ENCODE measurements around the gene SLC51B.
A peak's percentile ranks its signal among the peaks of the same experiment; 100 is the strongest.
"Not testable (repeated sequence)": the region's sequence is repeated elsewhere in the genome, so short reads cannot be mapped to it uniquely, and the experiment has no call there.

The SLC51B gene

DNA sequence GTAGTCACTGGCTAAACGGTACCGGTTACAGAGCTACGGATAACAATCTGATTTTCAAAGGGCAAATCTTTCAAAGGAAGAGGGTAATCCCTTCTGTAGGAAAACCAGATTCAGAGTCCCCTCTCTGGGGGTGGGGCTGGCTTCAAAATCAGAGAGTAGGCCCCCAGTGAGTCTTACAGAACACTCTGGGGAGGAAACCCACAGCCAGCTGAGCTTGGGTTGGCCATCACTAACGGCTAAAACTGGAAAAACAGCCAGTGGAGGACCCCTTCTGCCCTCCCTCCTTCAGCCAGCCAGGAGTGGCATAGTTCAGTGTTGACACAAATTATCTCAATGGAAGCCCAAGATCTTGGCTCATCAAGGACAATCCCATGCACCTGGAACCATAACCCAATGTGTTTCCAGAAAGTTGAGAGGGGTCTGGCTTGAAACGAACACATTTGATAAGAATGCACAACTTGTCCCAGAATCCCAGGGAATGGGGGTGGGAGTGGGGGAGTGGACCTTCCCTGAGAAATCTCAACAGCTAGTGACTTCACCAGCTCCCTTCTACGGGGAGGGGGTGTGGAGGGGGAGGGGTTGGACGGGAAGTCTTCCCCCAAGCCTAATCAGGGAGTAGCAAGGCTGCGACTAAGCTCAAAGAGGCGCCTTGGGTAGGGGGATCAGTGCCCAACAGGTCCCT lies 21.6 kb downstream of the SLC51B start:
- no peak for DNase-seq (ENCODE audit: low read depth)

DNA sequence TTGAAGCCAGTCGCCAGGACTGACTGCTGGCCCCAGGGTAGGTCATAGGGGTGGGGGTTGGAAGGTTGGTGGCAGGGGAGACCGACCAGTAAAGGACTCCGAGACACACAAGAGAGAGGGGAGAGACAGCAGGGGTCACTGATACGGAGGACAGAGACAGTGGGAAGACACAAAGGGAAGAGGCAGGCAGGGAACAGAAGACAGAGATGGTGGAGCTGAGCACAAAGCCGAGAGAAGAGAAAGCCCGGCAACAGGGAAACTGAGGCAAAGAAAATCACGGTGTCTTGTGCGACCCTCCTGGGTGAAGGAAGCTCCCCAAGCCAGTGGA lies 22.1 kb downstream of the SLC51B start:
- DNase-seq (ENCODE audit: low read depth), result no peak

DNA sequence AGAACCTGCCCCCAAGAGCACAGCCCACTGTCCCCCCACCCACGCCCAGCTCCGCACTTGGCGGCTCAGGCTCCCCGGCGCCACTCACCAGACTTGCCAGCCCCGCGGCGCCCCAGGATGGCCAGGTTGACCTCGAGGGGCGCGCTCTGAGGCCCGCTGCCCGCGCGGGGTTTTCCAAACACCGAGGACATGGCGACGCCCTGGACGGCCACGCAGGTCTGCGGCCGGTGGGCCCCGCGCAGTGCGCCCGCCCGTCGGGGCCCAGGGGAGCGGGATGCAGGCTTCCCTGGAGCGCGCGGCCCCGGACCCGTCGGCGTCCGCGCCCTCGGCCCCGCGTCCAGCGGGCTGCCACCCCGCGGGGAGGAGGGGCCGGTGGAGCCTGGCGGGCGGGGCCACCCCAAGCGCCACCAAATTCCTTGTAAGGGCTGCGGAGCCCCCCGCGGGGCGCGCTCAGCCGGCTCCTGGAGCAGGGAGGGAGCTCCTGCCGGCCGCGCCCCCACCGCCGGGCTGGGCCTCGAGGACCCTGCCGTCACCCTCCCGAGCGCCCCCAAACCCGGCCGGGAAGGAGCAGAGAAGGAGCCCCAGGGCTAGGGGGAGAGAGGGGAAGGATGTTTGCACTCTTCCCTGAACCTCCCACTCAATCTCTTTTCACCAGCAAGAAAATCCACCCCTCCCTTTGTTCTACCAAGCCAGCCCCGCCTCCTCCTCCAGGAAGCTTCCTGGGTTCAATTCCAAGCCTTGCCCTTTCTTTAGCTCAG lies 22.6 kb downstream of the SLC51B start, which contains the start of gene RASL12:
Gene RASL12 (minus strand): TSS at position 347 of the 758 bp plus-strand sequence. CDS start 156 bp downstream, at position 191.
- DNase-seq (ENCODE audit: low read depth), result no peak

DNA sequence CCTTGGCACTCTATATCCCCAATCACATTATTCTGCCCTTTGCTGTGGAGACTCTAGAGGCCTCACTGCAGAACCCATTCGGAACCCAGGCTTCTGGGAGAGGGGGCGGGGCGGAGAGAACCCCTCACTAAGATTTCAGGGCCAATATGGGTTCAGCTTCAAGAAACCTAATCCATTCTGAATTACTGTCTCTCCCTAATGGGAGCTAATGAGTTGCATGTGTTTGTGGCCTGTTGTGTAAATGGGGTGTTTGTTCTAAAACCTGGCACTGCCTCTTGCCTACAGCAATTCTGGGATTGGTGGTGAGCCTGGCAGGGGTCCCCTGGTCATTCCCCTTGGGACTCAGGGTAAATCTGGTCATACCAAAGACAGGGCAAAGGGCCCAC lies 23.2 kb downstream of the SLC51B start:
- DNase-seq (ENCODE audit: low read depth), result no peak

DNA sequence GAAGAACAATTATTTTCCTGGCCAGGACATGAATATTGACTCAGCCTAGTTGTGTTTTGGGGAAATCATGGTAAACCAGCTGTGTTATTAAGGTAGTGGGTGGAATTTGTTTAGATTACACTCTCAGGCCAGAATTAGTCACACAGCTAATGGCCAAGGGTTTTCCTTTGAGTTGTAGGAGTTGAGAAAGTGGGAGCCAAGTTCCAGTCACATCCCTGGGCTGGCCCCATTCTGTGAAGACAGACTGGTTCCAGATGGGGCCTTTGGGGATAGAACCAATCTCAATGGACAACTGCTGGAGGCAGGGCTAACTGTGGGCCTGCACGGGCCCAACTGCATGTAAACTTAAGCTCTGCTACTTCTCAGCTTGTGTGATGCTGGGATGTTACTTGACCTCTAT lies 24.0 kb downstream of the SLC51B start:
- DNase-seq (ENCODE audit: low read depth), result peak; percentile 76

DNA sequence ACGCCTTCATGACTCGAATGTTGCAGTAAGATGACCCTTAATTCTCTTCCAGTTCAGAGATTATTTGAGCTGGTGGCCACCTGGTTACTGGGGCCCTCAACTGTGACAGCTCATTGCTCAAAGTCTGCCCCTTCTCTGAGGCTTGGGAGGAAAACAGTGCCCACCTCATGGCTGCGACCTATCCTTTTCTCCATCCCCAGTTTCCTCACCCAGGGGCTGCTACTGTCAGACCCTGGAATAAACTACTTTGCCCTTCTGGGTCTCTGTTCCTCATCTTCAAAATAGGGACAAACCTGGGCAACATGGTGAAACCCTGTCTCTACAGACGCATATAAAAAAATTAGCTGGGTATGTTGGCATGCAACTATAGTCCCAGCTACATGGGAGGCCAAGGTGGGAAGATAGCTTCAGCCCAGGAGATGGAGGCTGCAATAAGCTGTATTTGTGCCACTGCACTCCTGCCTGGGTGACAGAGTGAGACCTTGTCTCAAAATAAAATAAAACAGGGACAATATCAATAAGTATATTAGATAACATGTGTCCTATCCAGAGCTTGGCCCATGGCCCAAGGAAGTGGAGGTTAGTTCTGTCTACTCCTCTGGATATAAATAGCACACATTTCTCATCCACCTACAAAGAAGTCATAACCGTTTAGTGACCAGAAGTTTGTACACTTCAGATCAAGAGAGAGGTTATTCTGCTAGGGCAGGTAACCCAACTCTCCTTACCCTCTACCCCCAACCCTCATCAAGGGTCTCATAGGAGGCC lies 24.8 kb downstream of the SLC51B start:
- DNase-seq (ENCODE audit: low read depth), result no peak

DNA sequence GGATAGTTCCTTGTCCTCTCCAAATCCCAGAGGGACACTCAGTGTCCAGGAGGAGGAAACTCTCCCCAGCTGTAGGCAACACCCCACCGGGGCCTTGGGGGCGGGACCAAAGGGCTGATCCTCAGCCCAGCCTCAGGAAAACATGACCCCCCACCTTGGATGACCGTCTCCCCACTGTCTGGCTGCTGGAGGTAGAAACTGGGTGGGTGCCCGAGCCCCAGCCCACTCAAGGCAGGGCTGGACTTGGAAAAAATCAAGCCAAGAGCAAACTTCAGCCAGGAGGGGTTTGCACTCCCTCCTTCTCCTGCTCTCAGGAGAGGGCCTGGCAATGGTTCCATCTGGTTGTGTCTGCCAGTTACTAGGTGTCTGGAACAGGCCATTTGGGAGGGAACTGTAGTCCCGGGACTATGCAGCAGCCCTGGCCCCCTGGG lies 26.2 kb downstream of the SLC51B start:
- DNase-seq (ENCODE audit: low read depth), result no peak

DNA sequence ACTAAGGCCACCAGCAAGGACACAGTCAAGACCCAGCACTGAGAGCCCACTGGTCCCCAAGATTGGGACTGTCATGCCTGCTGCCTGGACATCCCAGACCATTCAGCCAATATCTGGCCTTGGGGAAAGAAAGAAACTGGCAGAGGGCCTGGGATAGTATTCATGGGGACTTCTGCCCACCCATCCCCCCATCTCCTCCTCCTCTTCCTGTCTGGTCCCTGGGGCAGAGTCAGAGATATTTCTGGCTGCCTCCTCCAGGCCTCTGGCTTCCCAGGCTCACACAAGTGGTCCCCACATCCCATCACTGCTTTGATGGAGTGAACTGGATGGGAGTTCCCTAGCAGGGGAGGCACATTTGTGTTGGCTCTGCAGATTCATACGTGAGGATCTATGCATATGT lies 26.8 kb downstream of the SLC51B start:
- DNase-seq (ENCODE audit: low read depth), result no peak

DNA sequence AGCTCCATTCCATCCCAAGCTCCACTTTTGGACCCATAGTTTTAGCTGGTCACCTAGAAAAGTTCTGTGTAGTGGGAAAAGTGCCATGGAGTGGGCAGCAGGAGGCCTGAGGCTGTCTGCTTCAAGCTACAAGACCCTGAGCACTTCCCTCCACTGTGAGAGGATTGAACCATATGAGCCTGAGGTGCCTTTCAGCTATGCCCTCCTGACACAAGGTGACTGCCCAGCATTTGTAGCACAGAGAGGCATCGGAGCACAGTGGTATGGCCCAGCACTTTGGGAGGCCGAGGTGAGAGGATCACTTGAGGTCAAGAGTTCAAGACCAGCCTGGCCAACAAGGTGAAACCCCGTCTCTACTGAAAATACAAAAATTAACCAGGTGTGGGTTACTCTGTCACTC lies 27.4 kb downstream of the SLC51B start:
- no peak for DNase-seq (ENCODE audit: low read depth)

DNA sequence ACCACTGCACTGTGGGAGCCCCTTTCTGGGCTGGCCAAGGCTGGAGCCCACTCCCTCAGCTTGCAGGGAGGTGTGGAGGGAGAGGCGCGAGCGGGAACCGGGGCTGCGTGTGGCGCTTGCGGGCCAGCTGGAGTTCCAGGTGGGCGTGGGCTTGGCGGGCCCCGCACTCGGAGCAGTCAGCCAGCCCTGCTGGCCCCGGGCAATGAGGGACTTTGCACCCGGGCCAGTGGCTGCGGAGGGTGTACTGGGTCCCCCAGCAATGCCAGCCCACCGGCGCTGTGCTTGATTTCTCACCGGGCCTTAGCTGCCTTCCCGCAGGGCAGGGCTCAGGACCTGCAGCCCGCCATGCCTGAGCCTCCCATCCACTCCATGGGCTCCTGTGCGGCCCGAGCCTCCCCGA lies 29.8 kb downstream of the SLC51B start:
- DNase-seq (ENCODE audit: low read depth), result not testable (repeated sequence)

DNA sequence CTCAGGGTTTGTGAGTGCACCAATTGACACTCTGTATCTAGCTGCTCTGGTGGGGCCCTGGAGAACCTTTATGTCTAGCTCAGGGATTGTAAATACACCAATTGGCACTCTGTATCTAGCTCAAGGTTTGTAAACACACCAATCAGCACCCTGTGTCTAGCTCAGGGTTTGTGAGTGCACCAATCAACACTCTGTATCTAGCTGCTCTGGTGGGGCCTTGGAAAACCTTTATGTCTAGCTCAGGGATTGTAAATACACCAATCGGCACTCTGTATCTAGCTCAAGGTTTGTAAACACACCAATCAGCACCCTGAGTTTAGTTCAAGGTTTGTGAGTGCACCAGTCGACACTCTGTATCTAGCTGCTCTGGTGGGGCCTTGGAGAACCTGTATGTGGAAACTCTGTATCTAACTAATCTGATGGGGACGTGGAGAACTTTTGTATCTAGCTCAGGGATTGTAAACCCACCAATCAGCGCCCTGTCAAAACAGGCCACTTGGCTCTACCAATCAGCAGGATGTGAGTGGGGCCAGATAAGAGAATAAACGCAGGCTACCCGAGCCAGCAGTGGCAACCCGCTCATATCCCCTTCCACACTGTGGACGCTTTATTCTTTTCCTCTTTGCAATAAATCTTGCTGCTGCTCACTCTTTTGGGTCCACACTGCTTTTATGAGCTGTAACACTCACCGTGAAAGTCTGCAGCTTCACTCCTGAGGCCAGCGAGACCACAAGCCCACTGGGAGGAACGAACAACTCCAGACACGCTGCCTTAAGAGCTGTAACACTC lies 30.6 kb downstream of the SLC51B start:
- not testable (repeated sequence) for DNase-seq (ENCODE audit: low read depth)

DNA sequence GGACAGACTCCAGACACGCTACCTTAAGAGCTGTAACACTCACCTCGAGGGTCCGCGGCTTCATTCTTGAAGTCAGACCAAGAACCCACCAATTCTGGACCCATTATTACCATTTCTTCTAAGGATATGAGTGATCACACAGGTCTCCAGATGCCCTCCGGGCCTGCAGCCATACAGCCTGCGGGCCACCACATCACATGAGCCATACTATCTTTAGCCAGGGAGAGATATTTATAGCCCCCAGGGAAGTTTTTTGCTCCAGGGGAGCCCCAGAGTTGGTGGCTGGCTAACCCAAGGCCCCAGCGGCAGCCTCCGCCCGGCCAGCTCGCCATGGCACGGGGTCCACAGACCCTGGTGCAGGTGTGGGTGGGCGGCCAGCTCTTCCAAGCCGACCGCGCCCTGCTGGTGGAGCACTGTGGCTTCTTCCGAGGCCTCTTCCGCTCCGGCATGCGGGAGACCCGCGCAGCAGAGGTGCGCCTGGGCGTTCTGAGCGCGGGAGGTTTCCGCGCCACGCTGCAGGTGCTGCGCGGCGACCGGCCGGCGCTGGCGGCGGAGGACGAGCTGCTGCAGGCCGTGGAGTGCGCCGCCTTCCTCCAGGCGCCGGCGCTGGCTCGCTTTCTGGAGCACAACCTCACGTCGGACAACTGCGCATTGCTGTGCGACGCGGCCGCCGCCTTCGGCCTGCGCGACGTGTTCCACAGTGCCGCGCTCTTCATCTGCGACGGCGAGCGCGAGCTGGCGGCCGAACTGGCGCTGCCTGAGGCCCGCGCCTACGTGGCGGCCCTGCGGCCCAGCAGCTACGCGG lies 31.5 kb downstream of the SLC51B start, which contains the start of gene KBTBD13:
Gene KBTBD13 (plus strand): TSS at position 261 of the 805 bp plus-strand sequence. CDS start 70 bp downstream, at position 331.
- DNase-seq (ENCODE audit: low read depth), result no peak

DNA sequence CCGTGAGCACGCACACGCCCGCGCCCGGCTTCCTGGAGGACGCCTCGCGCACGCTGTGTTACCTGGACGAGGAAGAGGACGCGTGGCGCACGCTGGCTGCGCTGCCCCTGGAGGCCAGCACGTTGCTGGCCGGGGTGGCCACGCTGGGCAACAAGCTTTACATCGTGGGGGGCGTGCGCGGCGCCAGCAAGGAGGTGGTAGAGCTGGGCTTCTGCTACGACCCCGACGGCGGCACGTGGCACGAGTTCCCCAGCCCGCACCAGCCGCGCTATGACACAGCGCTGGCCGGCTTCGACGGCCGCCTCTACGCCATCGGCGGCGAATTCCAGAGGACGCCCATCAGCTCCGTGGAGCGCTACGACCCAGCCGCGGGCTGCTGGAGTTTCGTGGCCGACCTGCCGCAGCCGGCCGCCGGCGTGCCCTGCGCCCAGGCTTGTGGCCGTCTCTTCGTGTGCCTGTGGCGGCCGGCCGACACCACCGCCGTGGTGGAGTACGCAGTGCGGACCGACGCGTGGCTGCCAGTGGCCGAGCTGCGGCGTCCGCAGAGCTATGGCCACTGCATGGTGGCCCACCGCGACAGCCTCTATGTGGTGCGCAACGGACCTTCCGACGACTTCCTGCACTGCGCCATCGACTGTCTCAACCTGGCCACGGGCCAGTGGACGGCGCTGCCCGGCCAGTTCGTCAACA lies 32.2 kb downstream of the SLC51B start:
- no peak for DNase-seq (ENCODE audit: low read depth)

DNA sequence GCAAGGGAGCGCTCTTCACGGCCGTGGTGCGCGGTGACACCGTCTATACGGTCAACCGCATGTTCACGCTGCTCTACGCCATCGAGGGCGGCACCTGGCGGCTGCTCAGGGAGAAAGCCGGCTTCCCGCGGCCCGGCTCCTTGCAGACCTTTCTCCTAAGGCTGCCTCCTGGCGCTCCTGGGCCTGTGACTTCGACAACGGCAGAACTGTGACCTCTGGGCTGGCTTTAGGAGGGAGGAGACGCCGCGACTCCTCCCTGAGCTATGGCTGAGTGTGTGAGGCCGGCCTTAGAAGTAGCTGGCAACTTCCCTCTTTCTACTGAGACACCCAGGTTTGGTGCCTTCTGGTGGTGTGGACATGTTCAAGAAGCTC lies 32.8 kb downstream of the SLC51B start:
- DNase-seq (ENCODE audit: low read depth), result peak; percentile 53

DNA sequence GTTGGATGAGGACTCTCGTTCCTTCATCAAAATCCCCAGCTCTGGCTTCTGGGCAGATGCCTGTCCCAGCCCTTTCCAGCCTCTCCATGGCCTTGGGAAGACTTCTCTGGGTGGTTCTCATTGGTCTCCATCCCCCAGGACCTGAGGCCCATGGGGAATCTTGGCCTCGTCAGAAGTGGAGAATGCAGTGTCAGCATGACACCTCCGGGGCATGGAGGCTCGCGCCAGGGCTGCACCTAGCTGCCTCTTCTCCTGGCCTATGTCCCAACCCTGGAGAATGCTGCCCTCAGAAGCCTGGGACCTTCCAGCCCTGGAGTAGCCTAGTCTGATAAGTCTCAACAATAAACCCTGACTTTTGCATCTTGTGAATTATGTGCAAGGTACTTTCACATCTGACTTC lies 34.4 kb downstream of the SLC51B start:
- no peak for DNase-seq (ENCODE audit: low read depth)

DNA sequence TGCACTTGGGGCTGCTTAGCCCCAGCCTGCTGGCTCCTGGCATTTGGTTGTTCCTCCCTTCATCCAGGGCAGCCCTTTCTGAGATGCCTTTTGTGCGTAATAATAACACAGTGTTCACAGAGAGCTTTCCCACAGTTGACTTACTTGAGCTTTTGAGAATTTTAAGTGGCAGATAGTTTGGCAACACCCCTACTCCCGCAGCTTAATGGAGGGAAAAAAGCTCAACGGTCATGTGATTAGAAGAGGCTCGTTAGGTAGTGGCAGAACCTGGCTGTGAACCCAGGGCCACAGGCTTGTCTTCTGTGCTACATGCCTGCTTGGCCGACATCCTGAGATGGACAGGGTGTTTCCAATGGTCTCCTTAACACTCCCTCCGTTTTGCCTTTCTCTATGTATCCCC lies 36.1 kb downstream of the SLC51B start:
- no peak for DNase-seq (ENCODE audit: low read depth)

DNA sequence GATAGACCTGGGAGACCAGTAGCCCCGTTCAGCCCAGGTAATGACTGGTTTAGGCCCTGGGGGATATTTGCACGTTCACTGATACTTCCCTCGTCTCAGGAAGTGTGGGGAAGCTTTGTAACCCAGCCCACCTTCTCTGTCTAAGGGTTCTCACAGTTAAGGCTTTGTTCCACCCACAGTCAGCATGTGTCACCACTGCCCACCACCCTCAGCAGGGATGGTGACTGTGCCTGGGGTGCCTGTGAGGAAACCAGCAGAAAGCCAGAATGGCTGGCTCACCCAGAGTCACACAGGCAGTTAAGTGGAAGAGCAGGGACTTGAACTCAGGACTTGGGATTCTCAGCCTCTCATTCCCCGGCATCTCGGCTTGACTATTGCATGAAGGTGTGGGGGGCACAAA lies 36.6 kb downstream of the SLC51B start:
- DNase-seq (ENCODE audit: low read depth), result peak; percentile 52

DNA sequence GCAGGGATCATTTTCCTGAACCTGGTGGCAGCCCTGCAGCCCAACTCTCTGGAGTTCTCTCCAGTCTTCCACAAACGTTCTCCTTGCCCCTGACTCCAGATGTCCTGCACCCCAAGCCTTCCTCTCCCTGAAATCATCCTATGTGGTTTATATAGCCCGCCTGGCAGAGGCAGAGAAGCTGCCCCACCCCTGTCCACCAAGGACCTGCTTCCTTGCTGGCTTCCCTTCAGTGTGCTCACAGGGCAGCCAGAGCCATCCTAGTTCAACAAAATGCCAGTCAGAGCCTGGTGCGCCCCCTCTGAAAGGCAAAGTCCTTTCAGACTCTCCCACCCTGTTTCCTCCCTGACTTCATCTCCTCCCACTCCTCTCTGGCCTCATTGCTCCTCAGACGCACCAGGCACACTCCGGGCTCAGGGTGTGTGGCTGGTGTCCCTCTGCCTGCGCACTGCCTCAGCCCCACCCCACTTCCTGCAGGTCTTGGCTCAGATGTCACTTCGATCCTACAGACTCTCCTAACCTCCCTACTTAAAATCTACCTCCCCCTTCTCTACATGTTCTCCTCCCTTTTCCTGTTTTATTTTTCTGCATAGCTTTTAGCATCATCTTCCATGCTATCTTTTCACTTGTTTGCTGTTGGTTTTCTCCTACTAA lies 37.2 kb downstream of the SLC51B start:
- peak; percentile 8 for DNase-seq (ENCODE audit: low read depth)

DNA sequence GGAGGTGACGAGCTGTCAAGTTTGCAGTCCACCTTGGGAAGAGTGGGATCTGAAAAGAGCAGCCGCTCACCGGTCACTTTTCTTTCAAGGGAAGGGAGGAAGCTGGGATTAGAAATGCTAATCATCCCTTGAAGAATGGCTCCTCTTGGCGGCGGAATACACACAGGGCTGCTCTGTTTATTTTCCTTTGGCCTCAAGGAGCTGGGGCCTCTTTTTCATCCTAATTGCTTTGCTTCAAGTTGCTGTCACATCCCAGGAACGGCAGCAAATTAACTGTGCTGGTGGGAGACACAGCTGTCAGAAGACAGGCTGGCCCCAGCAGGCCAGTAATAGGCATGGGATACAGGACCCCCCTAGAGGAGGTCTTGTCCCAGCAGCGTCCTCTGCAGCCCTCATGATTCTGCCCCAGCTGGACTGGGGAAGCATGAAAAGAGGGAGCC lies 38.1 kb downstream of the SLC51B start:
- DNase-seq (ENCODE audit: low read depth), result peak; percentile 28
